ENCODE results near the gene CENPP.
"Not testable (repeated sequence)": the region's sequence is repeated elsewhere in the genome, so short reads cannot be mapped to it uniquely, and the experiment has no call there.

Gene CENPP

GRCh38 chr9:92380603-92381002, 54.9 kb downstream of the CENPP start:
- no peak for DNase-seq (ENCODE audit: low read depth)

GRCh38 chr9:92381775-92382174, 56.0 kb downstream of the CENPP start:
- DNase-seq (ENCODE audit: low read depth), result no peak

GRCh38 chr9:92384375-92384774, 58.6 kb downstream of the CENPP start:
- DNase-seq (ENCODE audit: low read depth), result no peak

GRCh38 chr9:92385001-92385400, 59.2 kb downstream of the CENPP start:
- no peak for DNase-seq (ENCODE audit: low read depth)

- no peak for DNase-seq (ENCODE audit: low read depth)
These were observed 59.7 kb downstream of the CENPP start for GRCh38 chr9:92385477-92385876.

GRCh38 chr9:92385953-92386352, 60.2 kb downstream of the CENPP start:
- DNase-seq (ENCODE audit: low read depth), result no peak

GRCh38 chr9:92392690-92393089, 66.9 kb downstream of the CENPP start:
- DNase-seq (ENCODE audit: low read depth), result no peak

- no peak for DNase-seq (ENCODE audit: low read depth)
These were observed 67.9 kb downstream of the CENPP start for GRCh38 chr9:92393686-92394085.

GRCh38 chr9:92395617-92396016, 69.9 kb downstream of the CENPP start:
- no peak for DNase-seq (ENCODE audit: low read depth)

GRCh38 chr9:92397853-92398252, 72.1 kb downstream of the CENPP start:
- no peak for DNase-seq (ENCODE audit: low read depth)

- no peak for DNase-seq (ENCODE audit: low read depth)
These were observed 76.6 kb downstream of the CENPP start for GRCh38 chr9:92402360-92402759.

- DNase-seq (ENCODE audit: low read depth), result no peak
These were observed 77.3 kb downstream of the CENPP start for GRCh38 chr9:92402826-92403745.

GRCh38 chr9:92404042-92404836, 78.5 kb downstream of the CENPP start, which contains the start of gene OGN:
Gene OGN, minus strand, starts transcription at chr9:92404578. Its CDS starts 1,171 bp downstream, at chr9:92403407.
- no peak for DNase-seq (ENCODE audit: low read depth)

GRCh38 chr9:92405818-92406217, 80.1 kb downstream of the CENPP start:
- DNase-seq (ENCODE audit: low read depth), result no peak

- no peak for DNase-seq (ENCODE audit: low read depth)
These were observed 80.7 kb downstream of the CENPP start for GRCh38 chr9:92406477-92406876.

GRCh38 chr9:92407818-92408217, 82.1 kb downstream of the CENPP start:
- no peak for DNase-seq (ENCODE audit: low read depth)

GRCh38 chr9:92408747-92409478, 83.2 kb downstream of the CENPP start:
- no peak for DNase-seq (ENCODE audit: low read depth)

- DNase-seq (ENCODE audit: low read depth), result not testable (repeated sequence)
These were observed 85.4 kb downstream of the CENPP start for GRCh38 chr9:92411157-92411556.

- DNase-seq (ENCODE audit: low read depth), result no peak
These were observed 88.8 kb downstream of the CENPP start for GRCh38 chr9:92414566-92414965.

GRCh38 chr9:92422611-92423338, 97.0 kb downstream of the CENPP start:
- DNase-seq (ENCODE audit: low read depth), result no peak

- DNase-seq (ENCODE audit: low read depth), result no peak
These were observed 97.9 kb downstream of the CENPP start for GRCh38 chr9:92423612-92424011.

GRCh38 chr9:92424340-92424739, 98.6 kb downstream of the CENPP start, which contains the start of gene OMD:
Gene OMD, minus strand, starts transcription at chr9:92424471. Its CDS starts 6,913 bp downstream, at chr9:92417558.
- no peak for DNase-seq (ENCODE audit: low read depth)

Measured in stimulated activated CD8-positive, alpha-beta memory T cell treated with anti-CD3 and anti-CD28 coated beads, Interleukin-12 subunit alpha, Interleukin-12 subunit beta, amount 100 ng/mL, for 4 hours (primary cell).